HUDEP-2 (cell line): ENCODE results near the gene PDE4D.

ENCODE experiments used
- DNase-seq, 76 experiments: peaks; one replicate each; lab custom pipeline; 2025; ENCODE audit not compliant: unreplicated experiment in 76 of 76; lab: John Stamatoyannopoulos, UW

Gene PDE4D

DNA sequence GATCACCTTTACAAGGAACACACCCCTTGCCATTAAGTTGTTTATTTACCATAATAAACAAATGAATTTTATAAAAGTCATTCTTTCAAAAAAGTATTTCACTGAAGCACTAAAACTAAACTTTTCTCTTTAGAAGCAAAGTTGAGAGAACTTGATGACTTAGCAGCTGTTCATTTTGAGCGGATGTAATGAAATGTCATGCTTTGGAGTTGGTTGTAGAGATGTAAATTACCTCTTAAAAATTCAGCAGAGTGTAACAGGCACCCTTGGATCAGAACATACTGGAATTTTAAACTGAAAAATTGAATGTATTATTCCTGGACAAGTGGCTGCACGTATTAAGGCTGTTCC lies 617.2 kb downstream of the PDE4D start:
- no peak for DNase-seq

DNA sequence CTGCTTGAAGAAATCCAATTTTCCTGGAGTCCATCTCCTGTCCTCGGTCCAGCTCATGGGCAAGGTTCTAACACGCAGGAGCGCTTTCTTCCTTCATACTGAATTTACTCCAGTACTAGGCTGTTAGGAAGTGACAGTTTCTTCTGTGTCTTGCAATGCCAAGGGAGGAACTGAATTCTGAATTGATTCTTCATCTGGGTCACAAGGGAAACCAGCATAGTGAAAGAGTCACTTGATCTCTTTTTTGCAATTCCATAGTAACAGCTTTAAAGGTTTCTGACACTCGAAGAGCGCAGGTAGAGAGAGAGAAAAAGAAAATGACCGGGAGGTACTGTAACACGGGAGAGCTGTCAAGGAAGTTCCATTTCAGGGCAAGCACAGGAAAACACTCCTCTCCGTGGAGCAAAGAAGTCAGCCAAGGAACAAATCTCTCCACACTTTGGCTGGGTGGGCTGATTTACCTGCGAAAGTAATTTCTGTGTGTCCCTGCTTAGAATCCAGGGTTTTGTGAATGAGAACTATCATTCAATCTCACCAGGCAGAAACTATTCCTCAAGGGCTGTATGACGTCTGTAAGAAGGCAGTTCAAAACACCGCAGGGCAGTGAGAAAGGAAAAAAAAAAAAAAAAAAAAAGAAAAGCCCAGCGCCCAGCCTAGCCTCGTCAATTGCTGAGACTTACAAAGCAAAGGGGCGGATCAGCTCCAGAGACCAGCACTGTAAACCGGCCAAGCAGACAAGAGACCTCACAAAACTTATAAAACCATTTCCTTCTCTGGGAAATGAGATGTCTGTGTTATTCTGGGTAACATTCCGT lies 617.8 kb downstream of the PDE4D start:
- no peak for DNase-seq

GRCh38 chr5:59275170-59275509 lies 618.4 kb downstream of the PDE4D start:
- DNase-seq, result no peak

- no peak for DNase-seq
These were observed 619.4 kb downstream of the PDE4D start for GRCh38 chr5:59274106-59274636.

- DNase-seq, result no peak
These were observed 620.6 kb downstream of the PDE4D start for GRCh38 chr5:59272809-59273427.

DNA sequence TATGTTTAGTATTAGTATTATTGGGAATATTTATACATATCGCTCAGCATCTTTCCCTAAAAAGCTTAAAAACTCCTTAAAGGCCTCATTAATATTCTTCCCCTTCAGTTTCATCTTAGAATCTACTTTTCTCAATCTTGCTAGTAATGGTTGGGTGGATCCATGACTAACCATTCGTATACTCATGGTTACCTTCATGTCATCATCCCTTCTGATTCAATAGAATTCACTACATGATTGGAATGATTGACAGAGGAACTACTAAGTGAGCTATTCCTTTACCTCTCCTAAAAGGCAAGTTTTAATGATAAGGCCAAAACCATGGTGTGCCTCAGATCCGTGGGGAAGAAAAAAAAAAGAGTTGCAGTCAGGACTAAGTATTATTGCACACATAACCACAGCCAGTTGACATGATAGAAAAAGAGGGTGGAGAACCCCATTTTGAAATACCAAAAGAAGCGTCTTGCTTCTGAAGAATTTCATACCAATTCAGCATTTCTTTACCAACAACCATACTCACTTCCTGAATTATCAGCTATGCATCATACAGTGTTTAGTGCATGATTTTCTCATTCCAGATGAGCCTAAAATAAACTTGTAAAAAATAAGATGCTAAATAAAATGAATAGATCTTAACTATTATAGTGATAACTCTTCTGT lies 624.6 kb downstream of the PDE4D start:
- no peak for DNase-seq

DNA sequence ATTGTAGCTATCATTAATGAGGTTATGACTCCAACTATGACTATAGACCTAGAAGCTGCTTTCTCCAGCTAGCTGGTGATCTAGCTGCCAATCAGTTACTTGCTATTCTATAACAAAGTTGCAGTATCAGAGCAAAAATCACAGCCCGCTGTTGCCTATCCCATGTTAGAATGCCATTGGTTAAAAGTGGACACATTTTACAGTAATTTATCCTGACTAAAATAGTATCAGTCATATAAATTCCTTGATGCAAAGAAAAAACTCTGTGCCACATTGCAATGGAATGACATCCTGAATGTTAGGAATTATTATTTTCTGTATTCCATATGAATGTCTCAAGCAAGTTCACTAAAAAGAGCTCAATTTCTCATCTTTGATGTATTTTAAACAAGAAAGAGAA lies 626.5 kb downstream of the PDE4D start:
- no peak for DNase-seq

DNA sequence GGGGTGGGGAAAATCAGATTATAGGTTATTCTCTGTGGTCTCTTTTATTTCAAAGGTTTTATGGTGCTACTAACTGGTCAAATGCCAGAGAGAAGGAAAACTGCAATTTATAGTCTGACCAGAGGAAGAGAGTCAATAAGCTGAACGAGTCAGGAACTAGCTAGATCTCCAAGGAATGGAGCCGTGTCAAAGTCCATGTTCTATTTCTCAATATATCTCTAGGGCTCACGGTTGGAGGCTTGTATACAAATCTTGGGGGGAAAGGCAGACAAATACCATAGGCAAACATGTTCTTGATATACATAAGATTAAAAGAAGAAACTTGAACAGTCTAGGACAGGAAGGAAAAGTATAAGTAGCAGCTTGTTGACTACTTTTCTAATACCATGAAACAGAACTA lies 627.1 kb downstream of the PDE4D start:
- DNase-seq, result no peak

GRCh38 chr5:59264639-59265245 lies 628.8 kb downstream of the PDE4D start:
- no peak for DNase-seq

- DNase-seq, result no peak
These were observed 629.5 kb downstream of the PDE4D start for GRCh38 chr5:59264013-59264412.

DNA sequence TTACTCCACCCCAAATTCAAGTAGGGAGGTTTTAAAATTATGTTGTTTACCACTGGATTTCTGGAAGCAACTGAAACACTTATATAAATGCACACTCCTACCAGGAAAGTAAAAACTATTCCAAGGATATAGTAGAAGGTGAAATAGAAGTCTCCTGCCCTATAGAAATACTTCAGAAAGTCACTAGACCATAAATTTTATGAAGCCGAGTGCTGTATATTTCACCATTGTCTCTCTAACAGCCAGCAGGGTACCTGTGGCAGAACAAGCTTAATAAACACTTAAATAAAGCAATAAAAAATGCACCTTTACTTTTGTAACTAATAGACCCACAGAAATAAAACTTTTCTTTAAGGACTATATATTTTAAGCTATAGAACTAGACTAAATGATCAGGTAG lies 631.6 kb downstream of the PDE4D start:
- DNase-seq, result no peak

DNA sequence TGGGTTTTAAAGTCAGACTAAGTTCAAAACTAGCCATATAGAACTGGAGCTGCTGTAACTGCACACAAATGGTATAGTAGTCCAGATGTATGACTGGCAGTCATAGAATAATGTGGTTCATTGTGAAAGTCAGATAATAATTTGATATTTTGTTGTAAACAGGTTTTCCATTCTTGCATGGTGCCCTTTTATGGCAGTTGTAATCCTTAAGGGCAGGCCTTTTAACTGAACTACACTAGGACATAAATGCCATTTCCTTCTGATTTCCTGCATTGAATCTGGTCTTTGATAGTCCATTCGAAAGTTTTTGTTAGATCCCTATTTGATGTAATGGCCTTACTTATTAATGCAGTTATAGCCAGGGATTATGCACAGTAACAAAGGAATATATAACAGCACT lies 632.6 kb downstream of the PDE4D start:
- DNase-seq, result no peak

- no peak for DNase-seq
These were observed 633.3 kb downstream of the PDE4D start for GRCh38 chr5:59260200-59260599.

DNA sequence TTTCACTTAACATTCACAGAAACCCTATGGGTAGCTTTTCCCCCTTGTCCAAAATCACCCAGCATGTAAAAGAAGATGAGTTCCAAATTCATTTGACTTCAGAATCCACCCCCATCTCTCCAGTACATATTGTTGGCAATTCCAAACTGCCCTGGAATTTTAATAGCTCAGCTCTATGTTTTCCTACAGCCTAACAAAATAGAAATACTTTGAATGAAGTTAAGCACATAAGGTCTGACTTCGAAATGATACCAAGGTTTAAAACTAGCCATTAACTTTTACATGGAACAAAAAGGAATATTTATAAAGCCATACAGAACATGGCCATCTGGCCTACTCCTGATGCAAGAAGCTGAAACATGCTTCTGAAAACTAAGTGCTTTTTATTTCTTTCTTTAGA lies 634.3 kb downstream of the PDE4D start:
- no peak for DNase-seq

DNA sequence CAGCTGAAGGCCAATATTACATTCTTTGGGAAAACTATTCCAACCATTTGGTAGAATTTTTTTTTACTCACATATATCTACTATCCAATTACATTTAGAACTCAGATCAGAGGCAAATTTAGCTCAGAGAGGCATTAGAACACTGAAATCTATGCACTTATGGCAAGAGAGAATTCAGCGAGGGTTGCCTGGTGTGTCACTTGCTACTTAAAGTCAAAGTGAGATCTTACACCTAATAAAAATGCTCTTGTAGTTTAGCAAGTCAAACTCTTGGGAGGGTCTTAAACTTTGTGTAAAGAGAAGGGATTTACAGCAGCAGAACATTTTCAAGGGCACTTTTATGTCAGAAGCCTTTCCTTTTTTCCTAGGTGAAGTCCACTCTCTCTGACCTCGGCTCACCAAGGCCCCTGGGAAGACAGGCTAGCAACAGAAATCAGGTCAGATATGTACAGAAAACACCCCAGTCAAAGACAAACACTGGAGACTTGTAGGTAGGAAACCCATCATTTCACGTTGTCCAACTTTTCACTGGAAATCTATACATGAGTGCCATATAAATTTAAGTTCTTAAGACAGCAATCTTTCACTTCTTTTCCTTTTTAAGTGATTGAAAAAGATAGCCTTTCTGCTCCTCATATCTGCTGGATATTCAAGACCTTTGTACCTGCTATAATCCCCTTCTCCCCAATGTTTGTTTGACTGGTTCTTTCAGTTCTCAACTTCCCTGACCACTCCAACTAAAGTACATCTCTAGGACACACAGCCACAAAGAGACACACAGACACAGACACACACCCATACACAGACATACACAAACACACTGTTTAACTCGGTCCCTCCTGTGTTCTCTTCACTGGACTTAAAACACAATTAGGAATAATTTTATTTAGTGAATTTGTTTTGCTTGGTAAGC lies 635.8 kb downstream of the PDE4D start:
- DNase-seq, result no peak

- DNase-seq, result no peak
These were observed 637.2 kb downstream of the PDE4D start for GRCh38 chr5:59256331-59256730.

- DNase-seq, result no peak
These were observed 639.4 kb downstream of the PDE4D start for GRCh38 chr5:59254055-59254687.

DNA sequence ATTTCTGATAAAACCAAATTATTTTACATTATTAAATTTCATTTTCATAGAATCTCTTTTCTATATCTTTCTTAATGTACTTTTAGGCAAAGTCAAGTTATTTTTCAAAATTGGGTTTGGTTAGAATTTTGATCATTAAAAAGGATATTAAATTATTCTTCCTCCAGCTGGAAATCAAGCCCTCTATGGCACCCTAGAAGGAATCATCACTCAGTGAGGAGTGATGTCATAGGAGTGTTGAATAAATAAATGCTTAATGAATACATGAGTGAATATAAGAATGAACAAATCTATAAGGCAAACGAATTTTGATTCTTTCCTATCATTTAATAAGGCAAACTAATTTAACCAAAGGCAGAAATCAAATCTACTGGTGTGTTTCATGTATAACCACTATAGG lies 639.9 kb downstream of the PDE4D start:
- DNase-seq, result no peak

DNA sequence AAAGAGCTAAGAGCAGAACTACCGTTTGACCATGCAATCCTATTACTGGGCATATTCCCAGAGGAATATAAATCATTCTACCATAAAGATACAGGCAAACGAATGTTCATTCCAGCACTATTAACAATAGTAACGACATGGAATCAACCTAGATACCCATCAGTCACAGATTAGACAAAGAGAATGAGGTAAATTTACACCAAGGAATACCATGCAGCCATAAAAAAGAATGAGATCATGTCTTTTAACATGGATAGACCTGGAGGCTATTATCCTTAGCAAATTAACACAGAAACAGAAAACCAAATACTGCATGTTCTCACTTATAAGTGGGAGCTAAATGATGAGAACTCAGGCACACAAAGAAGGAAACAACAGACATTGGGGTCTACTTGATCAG lies 641.9 kb downstream of the PDE4D start:
- no peak for DNase-seq

GRCh38 chr5:59249726-59250125 lies 643.8 kb downstream of the PDE4D start:
- DNase-seq, result no peak
